ENCODE measurements around the gene APPBP2.

DNA sequence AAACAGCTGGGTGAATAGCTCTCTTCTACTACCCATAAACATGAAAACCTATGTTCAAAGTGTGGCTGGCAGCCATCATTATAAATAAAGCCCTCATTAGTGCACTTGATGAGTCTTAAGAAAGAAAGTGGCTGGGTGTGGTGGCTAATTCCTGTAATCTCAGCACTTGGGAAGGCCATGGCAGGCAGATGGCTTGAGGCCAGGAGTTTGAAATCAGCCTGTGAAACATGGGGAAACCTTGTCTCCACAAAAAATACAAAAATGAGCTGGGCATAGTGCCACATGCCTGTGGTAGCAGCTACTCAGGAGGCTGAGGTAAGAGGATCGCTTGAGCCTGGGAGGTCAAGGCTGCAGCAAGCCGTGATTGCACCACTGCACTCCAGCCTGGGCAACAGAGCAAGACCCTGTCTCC, 28.3 kb upstream of the APPBP2 start:
- TF ChIP-seq, protein P1, sequence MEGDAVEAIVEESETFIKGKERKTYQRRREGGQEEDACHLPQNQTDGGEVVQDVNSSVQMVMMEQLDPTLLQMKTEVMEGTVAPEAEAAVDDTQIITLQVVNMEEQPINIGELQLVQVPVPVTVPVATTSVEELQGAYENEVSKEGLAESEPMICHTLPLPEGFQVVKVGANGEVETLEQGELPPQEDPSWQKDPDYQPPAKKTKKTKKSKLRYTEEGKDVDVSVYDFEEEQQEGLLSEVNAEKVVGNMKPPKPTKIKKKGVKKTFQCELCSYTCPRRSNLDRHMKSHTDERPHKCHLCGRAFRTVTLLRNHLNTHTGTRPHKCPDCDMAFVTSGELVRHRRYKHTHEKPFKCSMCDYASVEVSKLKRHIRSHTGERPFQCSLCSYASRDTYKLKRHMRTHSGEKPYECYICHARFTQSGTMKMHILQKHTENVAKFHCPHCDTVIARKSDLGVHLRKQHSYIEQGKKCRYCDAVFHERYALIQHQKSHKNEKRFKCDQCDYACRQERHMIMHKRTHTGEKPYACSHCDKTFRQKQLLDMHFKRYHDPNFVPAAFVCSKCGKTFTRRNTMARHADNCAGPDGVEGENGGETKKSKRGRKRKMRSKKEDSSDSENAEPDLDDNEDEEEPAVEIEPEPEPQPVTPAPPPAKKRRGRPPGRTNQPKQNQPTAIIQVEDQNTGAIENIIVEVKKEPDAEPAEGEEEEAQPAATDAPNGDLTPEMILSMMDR (IDR thresholded peaks at IDR 0.05; ENCODE audit: low read depth, low read length), result no peak
- no peak for TF ChIP-seq MYC (IDR thresholded peaks at IDR 0.05; ENCODE audit: low read depth, low read length)

All from NB4 (cell line).